Panc1 (cell line): Measurements from ENCODE around the gene PDGFRA.

Experiments used
- POLR2AphosphoS5 ChIP-seq: IDR thresholded peaks from 2 replicates; pipeline ENCODE4 v1.6.1; 2012; ENCODE audit warnings: mild to moderate bottlenecking, low read depth, low read length, moderate library complexity
- TF ChIP-seq, protein P1 (sequence below): fragments of 450-650 bp; IDR thresholded peaks from 2 replicates; pipeline ENCODE4 v1.5.1; 2017; ENCODE audit warnings: mild to moderate bottlenecking
- TF ChIP-seq, protein P2 (sequence below), 2 experiments: IDR thresholded peaks; 2 replicates each; pipeline ENCODE4 v1.6.1; 2011 to 2012; ENCODE audit warnings: low read depth in 2 of 2, control low read depth in 1 of 2, low read length in 1 of 2, mild to moderate bottlenecking in 1 of 2, moderate library complexity in 1 of 2; ENCODE audit not compliant: insufficient read depth in 1 of 2

DNA sequence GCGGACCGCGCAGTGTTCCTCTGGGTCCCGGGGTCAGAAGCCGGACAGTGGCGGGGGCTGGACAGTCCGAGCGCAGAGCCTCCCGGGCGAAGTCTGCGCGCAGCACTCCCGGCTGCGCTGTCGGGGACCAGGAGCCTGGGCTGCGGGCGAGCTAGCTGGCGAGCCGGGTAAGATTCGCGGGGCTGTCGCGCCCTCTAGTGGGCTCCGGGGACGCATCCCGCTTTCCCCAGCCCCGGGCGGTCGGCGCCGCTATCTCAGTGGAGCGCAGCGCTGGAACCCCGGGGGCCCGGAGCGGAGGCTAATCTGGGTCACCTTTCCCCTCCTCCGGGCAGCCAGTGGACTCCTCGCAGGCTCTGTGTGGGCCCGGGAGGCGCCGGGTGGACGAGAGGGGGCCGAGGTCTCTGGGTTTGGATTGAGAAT is 4.2 kb downstream of the PDGFRA start:
- no peak for TF ChIP-seq POLR2AphosphoS5
- TF ChIP-seq, protein P1, sequence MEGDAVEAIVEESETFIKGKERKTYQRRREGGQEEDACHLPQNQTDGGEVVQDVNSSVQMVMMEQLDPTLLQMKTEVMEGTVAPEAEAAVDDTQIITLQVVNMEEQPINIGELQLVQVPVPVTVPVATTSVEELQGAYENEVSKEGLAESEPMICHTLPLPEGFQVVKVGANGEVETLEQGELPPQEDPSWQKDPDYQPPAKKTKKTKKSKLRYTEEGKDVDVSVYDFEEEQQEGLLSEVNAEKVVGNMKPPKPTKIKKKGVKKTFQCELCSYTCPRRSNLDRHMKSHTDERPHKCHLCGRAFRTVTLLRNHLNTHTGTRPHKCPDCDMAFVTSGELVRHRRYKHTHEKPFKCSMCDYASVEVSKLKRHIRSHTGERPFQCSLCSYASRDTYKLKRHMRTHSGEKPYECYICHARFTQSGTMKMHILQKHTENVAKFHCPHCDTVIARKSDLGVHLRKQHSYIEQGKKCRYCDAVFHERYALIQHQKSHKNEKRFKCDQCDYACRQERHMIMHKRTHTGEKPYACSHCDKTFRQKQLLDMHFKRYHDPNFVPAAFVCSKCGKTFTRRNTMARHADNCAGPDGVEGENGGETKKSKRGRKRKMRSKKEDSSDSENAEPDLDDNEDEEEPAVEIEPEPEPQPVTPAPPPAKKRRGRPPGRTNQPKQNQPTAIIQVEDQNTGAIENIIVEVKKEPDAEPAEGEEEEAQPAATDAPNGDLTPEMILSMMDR: peak; percentile 78
- TF ChIP-seq, protein P2, sequence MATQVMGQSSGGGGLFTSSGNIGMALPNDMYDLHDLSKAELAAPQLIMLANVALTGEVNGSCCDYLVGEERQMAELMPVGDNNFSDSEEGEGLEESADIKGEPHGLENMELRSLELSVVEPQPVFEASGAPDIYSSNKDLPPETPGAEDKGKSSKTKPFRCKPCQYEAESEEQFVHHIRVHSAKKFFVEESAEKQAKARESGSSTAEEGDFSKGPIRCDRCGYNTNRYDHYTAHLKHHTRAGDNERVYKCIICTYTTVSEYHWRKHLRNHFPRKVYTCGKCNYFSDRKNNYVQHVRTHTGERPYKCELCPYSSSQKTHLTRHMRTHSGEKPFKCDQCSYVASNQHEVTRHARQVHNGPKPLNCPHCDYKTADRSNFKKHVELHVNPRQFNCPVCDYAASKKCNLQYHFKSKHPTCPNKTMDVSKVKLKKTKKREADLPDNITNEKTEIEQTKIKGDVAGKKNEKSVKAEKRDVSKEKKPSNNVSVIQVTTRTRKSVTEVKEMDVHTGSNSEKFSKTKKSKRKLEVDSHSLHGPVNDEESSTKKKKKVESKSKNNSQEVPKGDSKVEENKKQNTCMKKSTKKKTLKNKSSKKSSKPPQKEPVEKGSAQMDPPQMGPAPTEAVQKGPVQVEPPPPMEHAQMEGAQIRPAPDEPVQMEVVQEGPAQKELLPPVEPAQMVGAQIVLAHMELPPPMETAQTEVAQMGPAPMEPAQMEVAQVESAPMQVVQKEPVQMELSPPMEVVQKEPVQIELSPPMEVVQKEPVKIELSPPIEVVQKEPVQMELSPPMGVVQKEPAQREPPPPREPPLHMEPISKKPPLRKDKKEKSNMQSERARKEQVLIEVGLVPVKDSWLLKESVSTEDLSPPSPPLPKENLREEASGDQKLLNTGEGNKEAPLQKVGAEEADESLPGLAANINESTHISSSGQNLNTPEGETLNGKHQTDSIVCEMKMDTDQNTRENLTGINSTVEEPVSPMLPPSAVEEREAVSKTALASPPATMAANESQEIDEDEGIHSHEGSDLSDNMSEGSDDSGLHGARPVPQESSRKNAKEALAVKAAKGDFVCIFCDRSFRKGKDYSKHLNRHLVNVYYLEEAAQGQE (IDR thresholded peaks at IDR 0.05; ENCODE audit: insufficient read depth in 1 of 2, low read depth in 2 of 2, low read length in 1 of 2): no peak
